NCI-H1092 (cell line): ENCODE data around the gene DNAI4.

ENCODE experiments used
- DNase-seq: peaks from one replicate; lab custom pipeline; 2025; lab: John Stamatoyannopoulos, UW

The DNAI4 gene

DNA sequence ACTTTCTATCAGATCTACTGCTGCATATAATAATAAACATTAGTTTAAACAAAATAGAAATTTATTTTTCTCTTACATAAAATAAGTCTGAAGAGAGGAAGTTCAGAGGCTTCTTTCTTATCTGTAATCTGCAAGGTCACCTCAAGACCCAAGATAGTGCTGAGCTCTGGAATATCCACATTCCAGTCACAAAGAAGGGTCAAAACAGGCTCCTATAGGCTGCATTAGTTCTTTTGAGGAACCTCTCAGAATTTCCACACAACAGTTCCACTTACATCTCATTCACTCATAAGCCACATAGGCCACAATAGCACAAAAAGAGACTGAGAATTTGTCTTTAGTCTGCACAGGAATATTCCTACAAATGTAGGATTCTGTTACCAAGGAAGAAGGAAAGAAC lies 157.0 kb downstream of the DNAI4 start:
- no peak for DNase-seq

DNA sequence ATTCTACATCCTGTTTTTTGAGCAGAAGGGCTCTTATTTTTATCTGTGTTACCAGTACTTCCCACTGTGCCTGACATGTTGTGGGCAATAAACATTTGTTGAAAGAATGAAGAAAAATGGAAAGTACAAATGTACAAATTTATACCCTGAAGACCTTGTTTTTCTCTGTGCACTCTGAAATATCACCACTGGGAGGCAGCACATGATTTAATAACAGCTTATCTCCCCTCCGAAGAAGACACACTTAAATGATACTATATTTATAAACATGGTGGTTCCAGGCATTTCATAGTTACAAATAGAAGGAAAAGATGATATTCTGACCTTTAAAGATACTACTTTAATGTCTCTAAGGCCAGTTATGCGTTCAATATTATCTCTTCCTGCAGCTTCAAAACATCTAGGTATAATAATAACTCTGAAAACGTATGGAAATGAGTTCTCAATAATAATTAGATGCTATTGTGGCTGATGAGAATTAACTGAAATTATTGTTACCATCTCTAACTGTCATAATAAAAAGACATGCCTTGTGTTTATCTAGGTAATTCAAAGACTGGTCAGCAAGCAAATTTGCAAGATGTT lies 159.6 kb downstream of the DNAI4 start:
- DNase-seq: no peak
